ENCODE results near the gene CASP2.
A peak's percentile ranks its signal among the peaks of the same experiment; 100 is the strongest.
"Not testable (repeated sequence)": the region's sequence is repeated elsewhere in the genome, so short reads cannot be mapped to it uniquely, and the experiment has no call there.

The CASP2 gene

DNA sequence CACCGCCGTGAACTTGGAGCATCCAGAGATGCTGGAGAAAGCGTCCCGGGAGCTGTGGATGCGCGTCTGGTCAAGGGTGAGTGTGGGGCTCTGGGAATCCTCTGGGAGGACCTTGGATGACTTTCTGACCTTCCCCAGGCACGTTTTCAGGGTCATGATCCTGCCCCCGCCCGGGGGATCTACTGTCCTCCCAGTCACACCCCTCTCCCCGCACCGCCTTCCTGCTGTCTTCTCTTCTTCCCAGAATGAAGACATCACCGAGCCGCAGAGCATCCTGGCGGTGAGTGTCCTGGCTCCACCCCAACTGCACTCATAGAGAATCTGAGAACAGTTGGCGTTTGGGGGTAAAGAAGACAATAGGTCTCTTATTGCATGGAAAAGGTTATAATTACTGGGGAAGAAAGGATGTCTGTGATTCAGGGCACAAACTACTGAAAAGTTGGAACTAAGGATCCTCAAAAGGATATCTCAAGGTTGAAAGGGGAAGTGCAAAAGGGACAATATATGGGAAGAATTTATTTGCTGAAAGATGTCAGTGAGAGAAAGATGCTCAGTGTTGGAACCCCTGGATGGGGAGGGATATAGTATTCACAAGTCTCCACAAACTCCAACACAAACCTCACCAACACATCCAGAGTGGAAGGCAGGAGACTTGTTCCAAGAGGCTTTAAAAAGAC is 23.0 kb upstream of the CASP2 start:
- DNase-seq = no peak

DNA sequence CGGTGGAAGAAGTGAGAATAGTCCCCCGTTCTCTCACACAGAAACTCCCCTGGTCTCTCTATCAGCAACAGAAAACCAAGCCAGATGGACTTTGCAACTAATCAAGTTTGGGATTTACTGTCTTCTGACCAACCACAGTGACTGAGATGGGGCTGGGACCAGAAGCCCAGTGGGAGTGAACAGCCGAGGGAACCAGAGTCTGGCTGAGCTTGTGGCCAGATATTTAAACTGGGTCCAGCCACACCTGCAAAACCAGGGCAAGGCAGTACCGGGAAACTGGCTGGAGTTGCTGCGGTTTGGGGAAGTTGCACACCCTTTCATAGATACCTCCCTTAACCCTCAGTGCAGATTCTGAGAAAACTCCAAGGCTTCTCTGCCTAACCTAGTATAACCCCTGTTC is 18.9 kb upstream of the CASP2 start:
- no peak for DNase-seq

DNA sequence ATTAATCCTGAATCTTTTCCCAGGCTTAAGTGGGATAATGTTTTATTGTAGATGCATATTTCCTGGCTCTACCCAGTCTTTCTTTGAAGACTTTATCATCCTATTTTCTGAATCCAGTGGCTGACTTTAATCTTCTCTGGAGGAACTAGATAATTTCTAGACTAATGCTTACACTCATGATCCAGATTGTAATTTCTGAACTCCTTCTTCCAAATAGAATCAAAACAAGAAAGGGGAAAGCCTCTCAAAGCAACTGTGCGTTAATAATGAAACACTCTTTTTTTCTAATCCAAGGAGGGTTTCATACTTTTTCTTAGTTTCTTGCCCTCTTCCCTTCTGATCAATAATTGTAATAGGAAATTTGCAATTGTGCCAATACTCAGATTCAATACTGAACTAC is 16.9 kb upstream of the CASP2 start:
- peak; percentile 36 for DNase-seq

DNA sequence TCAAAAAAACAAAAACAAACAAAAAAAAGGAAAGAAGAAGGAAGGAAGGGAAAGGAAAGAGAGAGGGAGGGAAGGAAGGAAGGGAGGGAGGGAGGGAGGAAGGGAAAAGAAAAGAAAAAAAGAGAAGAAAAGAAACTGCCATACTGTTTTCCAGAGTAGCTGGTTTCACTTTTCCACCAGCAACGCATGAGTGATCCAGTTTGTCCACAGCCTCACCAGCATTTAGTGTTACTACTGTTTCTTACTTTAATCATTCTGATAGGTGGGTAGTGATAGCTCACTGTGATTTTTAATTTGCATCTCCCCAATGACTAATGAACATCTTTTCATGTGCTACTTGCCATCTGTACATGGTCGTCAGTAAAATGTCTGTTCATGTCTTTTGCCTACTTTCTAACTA is 15.3 kb upstream of the CASP2 start:
- DNase-seq = no peak

DNA sequence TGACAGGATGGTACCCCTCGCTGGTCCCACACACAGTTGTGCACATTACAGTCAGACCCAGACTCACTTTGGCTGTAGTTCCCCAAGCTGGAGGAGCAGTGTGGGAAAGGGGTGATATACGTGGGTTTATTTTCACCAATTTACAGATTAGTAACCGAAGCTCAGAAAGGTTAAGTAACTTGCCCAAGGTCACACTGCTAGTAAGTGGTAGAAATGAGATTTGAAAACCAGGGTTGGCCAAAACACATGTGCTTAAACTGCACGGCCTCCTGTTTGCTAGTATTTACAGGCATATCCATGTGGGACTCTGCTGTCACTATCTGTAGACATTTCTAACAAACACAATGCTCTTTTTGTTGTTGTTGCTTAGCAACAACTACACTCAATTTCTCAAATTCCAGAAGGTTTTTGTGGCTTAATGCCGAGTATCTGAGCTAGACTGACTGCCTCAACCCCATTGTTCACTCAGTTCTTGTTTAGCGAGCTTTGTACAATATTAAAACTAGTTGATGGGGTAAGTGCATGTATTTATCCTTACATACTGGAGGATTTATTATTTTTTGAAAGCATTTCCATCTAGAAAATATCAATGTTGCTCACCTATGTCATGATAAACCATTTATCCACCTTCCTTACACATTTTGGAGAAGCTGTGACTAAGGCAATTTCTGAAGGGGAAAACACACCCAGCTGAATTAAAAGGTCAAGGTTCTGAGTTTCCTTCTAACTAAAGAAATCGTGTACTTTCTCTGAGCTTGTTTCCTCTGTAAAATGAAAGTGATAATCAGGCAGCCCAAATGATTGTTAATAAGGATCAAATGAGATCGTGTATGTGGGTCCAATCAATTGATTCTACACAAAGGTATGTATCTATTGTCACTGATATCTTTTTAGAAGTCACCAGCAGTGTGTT is 8.7 kb upstream of the CASP2 start:
- no peak for DNase-seq

DNA sequence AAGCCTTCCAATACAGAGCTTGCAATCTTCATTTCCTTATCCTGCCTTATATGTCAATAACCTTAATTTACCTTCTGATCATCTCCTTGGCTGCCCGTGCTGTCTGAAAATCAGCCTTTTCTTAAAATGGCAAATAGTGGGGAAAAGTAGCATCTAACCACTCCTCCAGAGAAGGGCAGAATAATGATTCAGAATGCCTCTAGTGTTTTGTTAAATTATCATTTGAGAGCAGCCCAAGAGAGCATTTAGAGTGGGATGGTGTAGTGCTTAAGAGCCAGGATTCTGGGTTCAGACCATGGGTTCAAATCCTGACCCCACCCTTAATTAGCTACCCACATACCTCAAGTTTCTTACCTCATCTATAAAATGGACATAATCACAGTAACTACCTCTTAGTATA is 8.0 kb upstream of the CASP2 start:
- DNase-seq = no peak

DNA sequence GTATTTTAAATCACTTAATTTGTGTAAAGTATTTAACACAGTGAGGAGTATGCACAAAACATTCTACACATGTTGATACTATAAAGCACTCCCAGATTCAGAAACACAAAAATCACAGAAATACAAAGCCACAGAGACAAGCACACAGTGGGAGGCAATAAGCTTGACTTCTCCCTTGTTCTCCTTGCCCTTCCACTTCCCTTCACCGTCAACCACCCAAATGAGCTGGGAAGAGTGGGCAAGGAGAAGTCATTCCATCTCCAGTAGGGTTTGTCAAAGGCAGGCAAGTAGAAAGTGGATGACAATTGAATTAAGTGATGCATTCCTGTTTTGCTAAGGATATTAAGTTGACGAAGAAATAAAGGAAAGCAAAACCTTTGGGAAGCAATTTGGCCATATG is 7.6 kb upstream of the CASP2 start:
- DNase-seq = no peak

DNA sequence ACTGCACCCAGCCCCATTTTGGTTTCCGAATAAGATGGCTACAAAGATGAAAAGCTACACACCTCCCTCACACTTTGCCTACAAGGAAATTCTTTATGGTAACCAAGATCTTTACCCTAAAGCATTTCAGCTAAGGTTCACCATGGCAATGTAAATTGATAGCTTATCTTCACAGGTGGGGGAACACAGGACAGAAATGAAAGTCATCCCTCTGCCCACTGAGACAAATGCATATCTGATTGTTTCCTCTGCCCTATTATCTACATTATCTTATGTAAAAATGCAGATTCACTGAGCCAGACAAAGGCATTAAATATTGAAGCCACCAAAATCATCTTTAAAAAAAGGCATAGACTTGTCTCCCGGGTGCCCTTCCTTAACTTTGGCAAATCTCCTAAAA is 6.6 kb upstream of the CASP2 start:
- DNase-seq = no peak

DNA sequence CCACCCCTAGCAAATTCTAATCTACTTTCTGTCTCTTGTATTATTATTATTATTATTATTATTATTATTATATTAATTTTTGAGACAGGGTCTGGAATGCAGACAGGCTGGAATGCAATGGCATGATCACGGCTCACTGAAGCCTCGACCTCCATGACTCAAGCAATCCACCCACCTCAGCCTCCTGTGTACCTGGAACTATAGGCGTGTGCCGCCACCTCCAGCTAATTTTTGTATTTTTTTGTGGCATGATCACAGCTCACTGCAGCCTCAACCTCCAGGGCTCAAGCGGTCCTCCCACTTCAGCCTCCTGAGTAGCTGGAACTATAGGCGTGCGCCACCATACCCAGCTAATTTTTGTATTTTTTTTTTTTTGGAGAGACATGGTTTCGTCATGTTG is 6.0 kb upstream of the CASP2 start:
- DNase-seq = no peak

DNA sequence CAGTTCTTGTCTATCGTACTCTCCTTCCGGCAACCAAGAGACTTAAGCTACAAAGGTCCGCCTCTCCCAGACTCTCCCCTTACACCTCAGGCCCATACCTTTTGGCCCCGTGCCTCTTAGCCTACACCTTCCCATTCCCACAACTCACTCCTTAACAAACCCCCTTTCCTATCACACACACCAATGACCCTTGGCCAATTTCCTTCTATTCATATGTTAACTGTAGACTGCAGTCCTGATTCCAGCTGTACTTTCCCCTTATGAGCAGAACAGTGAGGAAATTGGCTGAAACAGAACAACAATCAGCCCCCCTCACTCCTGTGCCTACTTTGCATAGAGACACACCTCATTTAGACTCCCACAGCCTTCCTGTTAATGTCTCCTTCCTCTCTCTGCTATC is 4.8 kb upstream of the CASP2 start:
- no peak for DNase-seq

DNA sequence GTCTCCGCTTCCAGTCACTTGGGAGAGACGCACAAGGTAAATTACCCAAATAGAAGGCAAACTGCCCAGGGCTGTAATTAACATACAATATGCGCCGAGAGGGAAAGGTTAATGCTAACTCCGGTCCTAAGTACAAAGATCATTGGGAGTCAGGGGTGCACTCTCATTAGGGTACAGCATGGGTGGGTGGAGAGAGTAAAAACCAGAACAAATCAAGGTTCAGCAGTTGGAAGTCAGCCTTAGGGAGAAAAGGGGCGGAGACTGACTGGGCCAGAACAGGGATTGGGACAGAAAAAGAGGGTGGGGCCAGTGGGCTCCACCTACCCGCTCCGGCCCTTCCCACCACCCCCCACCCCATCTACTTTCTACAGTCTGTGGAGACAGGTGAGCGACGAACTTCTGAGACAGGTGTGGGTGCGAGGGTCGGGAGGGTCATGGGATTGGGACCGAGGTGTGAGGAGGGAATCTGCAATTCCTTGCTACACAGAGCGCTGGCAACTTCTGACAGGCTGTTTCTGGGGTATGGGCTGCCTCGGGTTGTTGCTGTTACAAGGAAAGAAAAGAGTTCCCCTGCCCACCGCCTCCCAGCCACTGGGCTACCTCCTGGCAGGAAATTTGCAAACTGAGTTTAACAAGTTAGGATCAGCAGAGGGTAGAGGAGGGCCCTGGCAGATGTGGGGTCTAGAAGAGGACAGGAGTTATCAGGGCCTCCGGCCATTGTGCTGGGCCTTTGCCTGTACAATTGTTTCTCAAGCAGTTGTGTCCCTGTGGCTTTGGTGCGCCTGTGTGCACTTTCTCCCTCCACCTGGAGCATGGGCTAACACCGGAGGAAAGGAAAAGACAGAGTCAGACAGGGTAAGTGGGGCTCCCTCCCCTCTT is 3.3 kb upstream of the CASP2 start, which contains the start of gene TMEM139:
Gene TMEM139 (plus strand): TSS at position 368 of the 879 bp plus-strand sequence. CDS start 1,000 bp downstream, outside the sequence.
- no peak for DNase-seq

DNA sequence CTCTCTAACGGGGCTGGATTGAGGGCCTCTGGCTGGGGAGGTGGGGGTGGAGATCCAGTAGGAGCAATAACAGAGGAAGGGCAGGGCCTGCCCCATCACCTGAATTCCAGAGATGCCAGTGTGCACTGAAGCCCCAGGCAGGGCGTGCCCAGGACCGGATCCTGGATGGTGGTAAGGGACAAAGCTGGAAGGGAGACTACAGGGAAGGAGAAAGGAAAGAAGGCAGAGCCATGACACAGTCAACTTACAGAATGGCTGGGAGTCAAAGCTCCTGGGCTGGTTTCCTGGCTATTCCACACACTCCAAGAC is 2.7 kb upstream of the CASP2 start:
- no peak for DNase-seq

DNA sequence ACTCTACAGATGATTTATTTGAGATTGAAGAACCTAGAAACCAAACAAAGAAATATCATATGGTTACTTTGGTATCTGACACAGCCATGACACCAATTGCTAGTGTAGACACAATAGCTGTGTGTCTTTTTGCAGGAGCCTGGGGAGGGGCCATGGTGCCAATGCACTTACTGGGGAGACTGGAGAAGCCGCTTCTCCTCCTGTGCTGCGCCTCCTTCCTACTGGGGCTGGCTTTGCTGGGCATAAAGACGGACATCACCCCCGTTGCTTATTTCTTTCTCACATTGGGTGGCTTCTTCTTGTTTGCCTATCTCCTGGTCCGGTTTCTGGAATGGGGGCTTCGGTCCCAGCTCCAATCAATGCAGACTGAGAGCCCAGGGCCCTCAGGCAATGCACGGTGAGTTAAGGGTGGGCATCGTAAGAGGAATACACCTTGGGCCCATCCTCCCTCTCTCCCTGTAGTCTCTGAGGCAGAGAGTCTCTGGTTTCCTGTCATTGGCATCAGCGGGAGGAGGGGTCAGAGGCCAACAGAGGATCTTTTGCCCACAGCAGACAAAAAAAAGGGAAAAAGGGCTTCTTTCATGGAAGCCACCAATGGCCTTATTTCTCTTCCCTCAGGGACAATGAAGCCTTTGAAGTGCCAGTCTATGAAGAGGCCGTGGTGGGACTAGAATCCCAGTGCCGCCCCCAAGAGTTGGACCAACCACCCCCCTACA is 2.2 kb upstream of the CASP2 start:
- DNase-seq = no peak

DNA sequence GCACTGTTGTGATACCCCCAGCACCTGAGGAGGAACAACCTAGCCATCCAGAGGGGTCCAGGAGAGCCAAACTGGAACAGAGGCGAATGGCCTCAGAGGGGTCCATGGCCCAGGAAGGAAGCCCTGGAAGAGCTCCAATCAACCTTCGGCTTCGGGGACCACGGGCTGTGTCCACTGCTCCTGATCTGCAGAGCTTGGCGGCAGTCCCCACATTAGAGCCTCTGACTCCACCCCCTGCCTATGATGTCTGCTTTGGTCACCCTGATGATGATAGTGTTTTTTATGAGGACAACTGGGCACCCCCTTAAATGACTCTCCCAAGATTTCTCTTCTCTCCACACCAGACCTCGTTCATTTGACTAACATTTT is 1.6 kb upstream of the CASP2 start:
- no peak for DNase-seq

DNA sequence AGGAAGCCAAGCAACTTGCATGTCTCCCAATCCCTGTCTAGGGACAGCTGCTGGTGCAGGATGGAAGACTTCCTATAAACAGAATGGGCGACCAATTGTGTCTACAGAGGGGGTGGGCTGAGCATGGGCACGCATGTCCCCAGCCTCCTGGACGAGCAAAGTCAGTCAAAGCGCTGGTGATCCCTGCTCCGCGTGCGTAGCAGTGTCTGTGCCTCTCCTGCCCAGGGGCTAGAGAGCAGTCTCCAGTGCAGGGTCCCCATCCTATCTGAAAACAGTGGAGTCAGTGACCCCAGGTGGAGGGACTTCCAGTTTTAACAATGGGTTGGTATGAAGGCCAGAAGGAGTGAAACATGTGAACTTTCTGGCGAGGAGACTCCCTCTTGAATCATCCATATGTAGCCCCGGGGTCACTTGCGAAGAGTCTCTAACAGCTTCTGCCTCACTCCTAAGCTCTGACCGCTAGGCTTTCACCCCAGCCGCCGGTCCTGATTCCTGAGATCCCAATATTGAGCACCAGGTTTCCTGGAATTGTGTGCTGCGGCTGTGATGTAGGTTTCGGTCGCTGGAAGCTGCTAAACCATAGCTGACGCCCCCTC is 714 bp upstream of the CASP2 start:
- no peak for DNase-seq

DNA sequence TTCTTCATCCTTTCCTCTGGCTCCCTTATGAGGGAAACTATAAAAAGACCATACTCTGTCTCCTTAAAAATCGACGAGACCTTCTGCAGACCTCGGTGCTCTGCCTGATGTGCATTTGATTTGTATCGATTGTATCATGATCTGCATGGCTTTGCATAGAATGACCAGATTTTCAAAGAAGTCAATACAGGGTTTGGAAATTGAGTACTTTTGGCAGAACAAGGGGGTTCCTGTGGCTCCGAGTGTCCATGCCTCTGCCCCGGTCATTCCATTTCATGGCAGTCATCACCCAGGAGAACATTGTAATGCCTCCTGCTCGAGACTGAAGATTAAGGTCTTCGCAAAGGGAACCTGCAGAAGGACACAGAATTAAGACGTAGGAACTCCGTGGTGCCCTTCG is 685 bp downstream of the CASP2 start:
- DNase-seq = no peak

DNA sequence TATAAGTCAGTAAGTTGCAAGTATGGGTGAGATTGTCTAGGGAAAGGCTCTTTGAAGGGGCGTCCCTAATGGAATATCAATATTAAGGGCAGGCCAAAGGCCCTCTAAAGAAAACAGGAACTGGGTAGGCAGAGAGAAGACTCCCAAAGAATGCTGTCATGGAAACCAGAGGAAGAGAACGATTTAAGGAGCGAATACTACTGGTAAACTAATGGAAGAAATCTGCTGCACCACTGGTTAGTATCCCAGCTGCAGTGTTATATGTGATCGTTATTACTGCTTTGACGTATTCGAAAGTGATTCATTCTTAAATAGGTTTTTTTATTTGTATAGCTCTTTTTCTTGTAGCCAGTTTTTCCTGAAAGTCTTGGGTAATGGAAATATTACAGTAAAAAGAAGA is 1.3 kb downstream of the CASP2 start:
- peak; percentile 28 for DNase-seq

DNA sequence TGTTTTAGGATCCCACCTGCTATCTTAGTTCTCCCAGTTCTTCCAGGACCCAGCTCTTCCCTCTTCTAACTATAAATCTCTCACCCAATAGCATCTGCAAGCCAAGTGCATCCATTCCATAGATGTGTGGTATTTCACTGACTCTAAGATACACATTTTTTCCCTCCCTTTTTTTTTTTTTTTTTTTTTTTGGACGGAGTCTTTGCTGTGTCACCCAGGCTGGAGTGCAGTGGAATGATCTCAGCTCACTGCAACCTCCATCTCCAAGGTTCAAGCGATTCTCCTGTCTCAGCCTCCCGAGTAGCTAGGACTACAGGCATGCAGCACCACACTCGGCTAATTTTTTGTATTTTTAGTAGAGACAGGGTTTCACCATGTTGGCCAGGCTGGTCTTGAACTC is 1.7 kb downstream of the CASP2 start:
- not testable (repeated sequence) for DNase-seq

DNA sequence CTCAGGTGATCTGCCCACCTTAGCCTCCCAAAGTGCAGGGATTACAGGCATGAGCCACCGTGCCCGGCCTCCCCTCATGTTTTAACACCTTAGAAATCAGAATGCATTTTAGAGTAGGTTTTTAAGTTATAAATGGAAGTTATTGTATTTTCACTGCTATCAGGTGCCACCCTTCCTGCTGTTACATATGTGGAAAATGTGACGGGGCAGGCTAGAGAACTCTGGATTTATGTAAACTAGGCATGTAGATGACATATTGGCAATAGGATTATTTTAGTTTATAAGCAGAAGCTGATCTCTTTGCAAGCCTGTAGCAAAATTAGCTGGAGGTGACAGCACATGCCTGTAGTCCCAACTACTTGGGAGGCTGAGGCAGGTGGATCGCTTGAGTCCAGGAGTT is 2.1 kb downstream of the CASP2 start:
- no peak for DNase-seq

DNA sequence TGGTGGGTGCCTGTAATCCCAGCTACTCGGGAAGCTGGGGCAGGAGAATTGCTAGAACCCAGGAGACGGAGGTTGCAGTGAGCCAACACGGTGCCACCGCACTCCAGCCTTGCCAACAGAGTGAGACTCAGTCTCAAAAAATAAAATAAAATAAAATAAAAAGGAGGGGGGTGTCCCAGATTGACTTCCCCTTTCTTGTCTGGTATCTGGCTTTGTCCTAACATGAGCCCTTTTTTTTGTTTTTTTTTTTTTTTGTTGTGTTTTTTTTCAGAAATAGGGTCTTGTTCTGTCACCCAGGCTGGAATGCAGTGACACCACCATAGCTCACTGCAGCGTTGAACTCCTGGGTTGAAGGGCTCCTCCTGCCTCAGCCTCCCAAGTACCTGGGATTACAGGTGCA is 4.7 kb downstream of the CASP2 start:
- no peak for DNase-seq

DNA sequence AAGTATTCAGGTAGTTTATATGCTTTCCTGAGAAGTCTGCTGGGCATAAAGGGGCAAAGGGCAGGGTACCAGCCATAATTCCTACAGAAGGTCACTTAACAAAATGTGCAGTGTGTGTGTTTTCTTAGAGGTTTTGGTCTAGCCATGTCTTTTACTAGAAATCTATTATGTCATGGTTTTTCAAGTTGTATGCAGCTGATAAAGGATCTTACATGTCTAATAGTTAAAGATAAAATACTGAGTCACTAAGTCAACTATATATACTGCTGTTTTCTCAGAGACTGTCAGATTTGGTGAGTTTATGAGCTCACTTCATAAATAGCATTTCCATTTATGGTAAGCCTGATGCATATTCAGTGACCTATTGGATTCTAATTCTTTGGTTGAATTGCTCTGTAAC is 7.7 kb downstream of the CASP2 start:
- no peak for DNase-seq

DNA sequence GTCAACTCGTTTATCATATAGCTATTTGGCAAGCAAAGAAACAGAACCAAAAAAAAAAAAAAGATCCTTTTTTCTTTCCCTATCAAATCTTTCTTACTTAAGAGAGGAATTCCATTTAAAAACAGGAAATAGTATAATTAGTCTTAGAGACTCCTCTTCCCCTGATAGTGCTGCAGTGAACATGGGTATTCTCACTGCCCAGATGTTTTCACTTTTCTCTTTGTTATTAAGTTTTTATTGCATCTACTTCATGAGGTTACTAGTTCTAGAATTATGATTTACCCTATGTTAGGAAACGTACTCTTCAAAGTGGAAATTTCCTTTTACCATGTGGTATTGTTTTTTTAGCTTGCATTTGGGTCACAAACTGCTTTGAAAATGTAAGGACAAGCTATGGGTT is 8.5 kb downstream of the CASP2 start:
- no peak for DNase-seq

DNA sequence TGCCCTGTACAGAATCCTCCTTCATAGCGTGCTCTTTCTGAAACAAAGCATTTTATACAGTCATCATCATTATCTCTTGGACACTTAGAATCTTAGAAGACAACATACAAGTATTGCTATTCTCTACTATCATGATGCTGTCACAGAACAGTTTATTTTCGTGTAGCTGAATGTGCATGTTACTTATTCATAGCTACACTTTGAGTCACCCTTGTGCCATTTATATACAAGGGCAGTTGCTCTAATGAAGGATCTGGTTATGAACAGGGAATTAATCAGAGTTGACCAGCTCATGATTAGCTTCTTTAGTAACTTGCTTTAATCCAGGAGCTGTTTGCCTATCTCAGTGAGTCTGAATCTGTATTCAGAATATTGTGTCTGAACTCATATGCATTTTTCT is 11.2 kb downstream of the CASP2 start:
- no peak for DNase-seq

All from activated CD4-positive, alpha-beta T cell treated with anti-CD3 and anti-CD28 coated beads, Interleukin-10, Interleukin-2, amounts not matched to agents 100 ng/mL and 50 ng/mL, durations not matched to agents 16 hours and 8 hours (primary cell).